Testis (tissue), 2 donors: ENCODE data around the gene ZFAND6.

ENCODE experiments used
- POLR2A ChIP-seq: fragments of 450-650 bp; IDR thresholded peaks from one replicate; pipeline ENCODE4 v1.6.1; 2017; ENCODE audit warnings: antibody characterized with exemption, mild to moderate bottlenecking, moderate library complexity
- TF ChIP-seq, protein P1 (sequence below), 3 experiments: fragments of 450-650 bp in 2 of 3; fragments of 200-600 bp in 1 of 3; sonication (generic) in 1 of 3; IDR thresholded peaks; one replicate each; pipeline ENCODE4 v1.5.1; 2016 to 2019; ENCODE audit warnings: antibody characterized with exemption in 3 of 3, mild to moderate bottlenecking in 2 of 3, moderate library complexity in 1 of 3

DNA sequence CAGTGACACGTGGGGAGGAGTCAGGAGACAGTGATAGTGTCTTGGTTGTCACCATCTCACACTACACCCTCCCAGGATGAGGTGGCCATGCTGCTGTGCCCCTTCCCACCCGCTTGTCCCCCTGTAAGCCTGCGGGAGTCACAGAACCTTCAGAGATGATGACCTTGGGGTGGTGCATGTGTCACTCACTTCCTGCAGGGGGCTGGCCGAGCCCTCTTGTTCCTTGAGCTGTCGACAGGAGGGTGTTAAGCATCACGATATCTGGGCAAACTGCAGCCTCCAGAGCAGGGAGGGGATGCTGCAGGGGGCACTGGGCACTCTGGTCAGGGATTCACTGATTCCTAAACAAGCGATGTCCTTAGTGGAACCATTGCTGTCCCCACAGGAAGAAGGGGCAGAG lies 121.0 kb downstream of the ZFAND6 start:
- TF ChIP-seq, protein P1, sequence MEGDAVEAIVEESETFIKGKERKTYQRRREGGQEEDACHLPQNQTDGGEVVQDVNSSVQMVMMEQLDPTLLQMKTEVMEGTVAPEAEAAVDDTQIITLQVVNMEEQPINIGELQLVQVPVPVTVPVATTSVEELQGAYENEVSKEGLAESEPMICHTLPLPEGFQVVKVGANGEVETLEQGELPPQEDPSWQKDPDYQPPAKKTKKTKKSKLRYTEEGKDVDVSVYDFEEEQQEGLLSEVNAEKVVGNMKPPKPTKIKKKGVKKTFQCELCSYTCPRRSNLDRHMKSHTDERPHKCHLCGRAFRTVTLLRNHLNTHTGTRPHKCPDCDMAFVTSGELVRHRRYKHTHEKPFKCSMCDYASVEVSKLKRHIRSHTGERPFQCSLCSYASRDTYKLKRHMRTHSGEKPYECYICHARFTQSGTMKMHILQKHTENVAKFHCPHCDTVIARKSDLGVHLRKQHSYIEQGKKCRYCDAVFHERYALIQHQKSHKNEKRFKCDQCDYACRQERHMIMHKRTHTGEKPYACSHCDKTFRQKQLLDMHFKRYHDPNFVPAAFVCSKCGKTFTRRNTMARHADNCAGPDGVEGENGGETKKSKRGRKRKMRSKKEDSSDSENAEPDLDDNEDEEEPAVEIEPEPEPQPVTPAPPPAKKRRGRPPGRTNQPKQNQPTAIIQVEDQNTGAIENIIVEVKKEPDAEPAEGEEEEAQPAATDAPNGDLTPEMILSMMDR (IDR thresholded peaks at IDR 0.05), result no peak
- no peak for TF ChIP-seq POLR2A
